Measurements from ENCODE around the gene KCNJ11.

GRCh38 chr11:17397311-17398002 is 9.0 kb upstream of the KCNJ11 start:
- TF ChIP-seq CTCF (IDR thresholded peaks at IDR 0.05; ENCODE audit: poor library complexity): no peak
- TF ChIP-seq EZH2 (IDR thresholded peaks at IDR 0.05; ENCODE audit: borderline replicate concordance): no peak
